IMR-90 (cell line): ENCODE data around the gene PLD1. TPM values are rescaled to one million over a fixed set of nuclear protein-coding genes. Genes with fewer than 3 reads are reported as not detected.
"Not testable (repeated sequence)": the region's sequence is repeated elsewhere in the genome, so short reads cannot be mapped to it uniquely, and the experiment has no call there.

ENCODE experiments used
- ATAC-seq: fragments of 200-7000 bp; cut with Tn5 transposase; 2 replicates; pipeline ENCODE4 v1.9.1; 2020; ENCODE audit warnings: low read depth, mild to moderate bottlenecking, moderate library complexity
- BruUV-seq: library from RNA; stranded (reverse); fragments of 400-500 nt; replicated peaks from 2 replicates; lab custom pipeline; 2021; lab: Mats Ljungman, UMichigan
- CTCF ChIA-PET: fragments of 300-600 bp; formaldehyde crosslinking; extraction: SDS; loops from one replicate; lab custom pipeline; 2021; ENCODE audit warnings: antibody characterized with exemption; lab: Yijun Ruan, JAX
- POLR2A ChIA-PET: fragments of 300-600 bp; sonication (Branson Sonifier 250); formaldehyde crosslinking; loops from one replicate; lab custom pipeline; 2022; ENCODE audit warnings: antibody characterized with exemption; ENCODE audit not compliant: unreplicated experiment; lab: Charles Lee
- DNase-seq: peaks from one replicate; pipeline ENCODE4 v3.0.0; 2013
- H2AFZ ChIP-seq: replicated peaks from 2 replicates; pipeline ENCODE3; 2013; ENCODE audit warnings: low read length, mild to moderate bottlenecking; ENCODE audit not compliant: poor library complexity
- H2AK5ac ChIP-seq: 2 replicates; pipeline ENCODE4 v1.6.1; 2013; ENCODE audit warnings: low read depth, low read length, inconsistent platforms
- H2AK9ac ChIP-seq: replicated peaks from 2 replicates; pipeline ENCODE3; 2013; ENCODE audit warnings: mild to moderate bottlenecking, low read depth, low read length, moderate library complexity; ENCODE audit not compliant: poor library complexity
- H2BK120ac ChIP-seq: 2 replicates; pipeline ENCODE4 v1.6.1; 2013; ENCODE audit warnings: low read depth, low read length, inconsistent platforms
- H2BK15ac ChIP-seq: 3 replicates; pipeline ENCODE4 v1.6.1; 2013; ENCODE audit warnings: low read depth, low read length, inconsistent platforms
- H2BK20ac ChIP-seq: 2 replicates; pipeline ENCODE4 v1.6.1; 2013; ENCODE audit warnings: low read depth, mild to moderate bottlenecking, inconsistent platforms, low read length, moderate library complexity
- H2BK5ac ChIP-seq: 2 replicates; pipeline ENCODE4 v1.6.1; 2013; ENCODE audit warnings: mild to moderate bottlenecking, low read depth, low read length, inconsistent platforms; ENCODE audit not compliant: poor library complexity, severe bottlenecking
- H3K14ac ChIP-seq: replicated peaks from 2 replicates; pipeline ENCODE4 v1.6.1; 2013; ENCODE audit warnings: low read depth, low read length, inconsistent platforms
- H3K18ac ChIP-seq: 2 replicates; pipeline ENCODE4 v1.6.1; 2013; ENCODE audit warnings: low read depth, low read length, control low read depth
- H3K23ac ChIP-seq: 2 replicates; pipeline ENCODE4 v1.6.1; 2013; ENCODE audit warnings: low read depth, low read length, inconsistent platforms
- H3K27ac ChIP-seq: 2 replicates; pipeline ENCODE4 v1.5.1; 2013; ENCODE audit warnings: mild to moderate bottlenecking, control low read depth, low read length; ENCODE audit not compliant: insufficient read depth
- H3K27me3 ChIP-seq: 2 replicates; pipeline ENCODE4 v1.6.1; 2013; ENCODE audit warnings: low read length; ENCODE audit not compliant: control insufficient read depth, insufficient read depth
- H3K36me3 ChIP-seq: 2 replicates; pipeline ENCODE4 v1.6.1; 2013; ENCODE audit warnings: low read length, mixed read lengths; ENCODE audit not compliant: control insufficient read depth, insufficient read depth
- H3K4ac ChIP-seq: 2 replicates; pipeline ENCODE4 v1.6.1; 2013; ENCODE audit warnings: low read depth, low read length, inconsistent platforms
- H3K4me1 ChIP-seq: 2 replicates; pipeline ENCODE4 v1.6.1; 2013; ENCODE audit warnings: low read length, mixed read lengths; ENCODE audit not compliant: control insufficient read depth, insufficient read depth
- H3K4me2 ChIP-seq: 2 replicates; pipeline ENCODE4 v1.6.1; 2013; ENCODE audit warnings: low read depth, mild to moderate bottlenecking, control low read depth, low read length, moderate library complexity
- H3K4me3 ChIP-seq: 2 replicates; pipeline ENCODE4 v1.5.1; 2013; ENCODE audit warnings: low read depth, mild to moderate bottlenecking, control low read depth, low read length, moderate library complexity; ENCODE audit not compliant: insufficient read depth
- H3K56ac ChIP-seq: 2 replicates; pipeline ENCODE4 v1.6.1; 2013; ENCODE audit warnings: low read length, inconsistent platforms; ENCODE audit not compliant: insufficient read depth; ENCODE audit errors: extremely low read depth
- H3K79me1 ChIP-seq, 2 experiments: 2 replicates each; pipeline ENCODE4 v1.6.1; 2013; ENCODE audit warnings: low read length in 2 of 2, inconsistent platforms in 1 of 2, low read depth in 1 of 2
- H3K9ac ChIP-seq: 2 replicates; pipeline ENCODE4 v1.6.1; 2013; ENCODE audit warnings: low read depth, low read length, control low read depth
- H3K9me1 ChIP-seq: 2 replicates; pipeline ENCODE4 v1.6.1; 2013; ENCODE audit warnings: low read length, inconsistent platforms; ENCODE audit not compliant: insufficient read depth
- H3K9me3 ChIP-seq: 2 replicates; pipeline ENCODE4 v1.6.1; 2013; ENCODE audit warnings: low read length; ENCODE audit not compliant: control insufficient read depth, insufficient read depth
- H4K20me1 ChIP-seq: 2 replicates; pipeline ENCODE4 v1.6.1; 2013; ENCODE audit warnings: low read length, inconsistent platforms; ENCODE audit not compliant: insufficient read depth
- H4K5ac ChIP-seq: 2 replicates; pipeline ENCODE4 v1.6.1; 2013; ENCODE audit warnings: mild to moderate bottlenecking, low read depth, low read length, control low read depth
- H4K8ac ChIP-seq, 2 experiments: 2 replicates each; pipeline ENCODE4 v1.6.1; 2013; ENCODE audit warnings: low read depth in 2 of 2, low read length in 2 of 2, control low read depth in 1 of 2, inconsistent platforms in 1 of 2
- H4K91ac ChIP-seq: 2 replicates; pipeline ENCODE4 v1.6.1; 2013; ENCODE audit warnings: low read depth, low read length, inconsistent platforms; ENCODE audit not compliant: insufficient read depth
- RFX5 ChIP-seq: IDR thresholded peaks from 2 replicates; pipeline ENCODE4 v1.8.0; 2012; ENCODE audit warnings: low read depth, mild to moderate bottlenecking, low read length, moderate library complexity
- WGBS, 2 experiments: methylation state at CpG; one replicate each; pipeline versions ENCODE4 v1.1.5 to v1.1.7; 2013; ENCODE audit warnings: missing lambda C conversion rate in 2 of 2; ENCODE audit not compliant: insufficient read length in 1 of 2; ENCODE audit errors: extremely low coverage in 2 of 2; 5-methylcytosine and 5-hydroxymethylcytosine counted together
- dilution Hi-C: fragments of 300-500 bp; cut with HindIII; formaldehyde crosslinking; loops from one replicate; pipeline ENCODE4 v1.14.3; 2018; ENCODE audit warnings: low sequenced_read_pairs; ENCODE audit not compliant: unreplicated experiment
- in situ Hi-C: fragments of 300-500 bp; cut with MboI; formaldehyde crosslinking; loops from 3 replicates; pipeline ENCODE4 v1.14.3; 2019; ENCODE audit warnings: low sequenced_read_pairs, inconsistent platforms, mixed read lengths
- intact Hi-C: fragments of 100-400 bp; cut with micrococcal nuclease; formaldehyde crosslinking; loops from 2 replicates; pipeline ENCODE4 v1.10.0; 2022
- polyA plus RNA-seq, 3 experiments: library from polyadenylated mRNA; depleted of rRNA; stranded (reverse); fragments of >200 nt; gene quantifications; 2 replicates each; pipeline ENCODE4 v1.2.3, GENCODE V29; 2012; ENCODE audit warnings: low replicate concordance in 1 of 3
- total RNA-seq: library from RNA; depleted of rRNA; stranded (reverse); fragments of >200 nt; gene quantifications from 2 replicates; pipeline ENCODE4 v1.2.3, GENCODE V29; 2012

Gene PLD1
- total and polyA plus RNA-seq, 2 of the 4 experiments (the other 2 are of a cell fraction), result 3.3 to 9.7 TPM

- TF ChIP-seq RFX5, result no peak
These were observed 247.0 kb downstream of the PLD1 start (continued) for GRCh38 chr3:171563298-171563697.

GRCh38 chr3:171562459-171562858, 247.8 kb downstream of the PLD1 start:
- H4K5ac ChIP-seq, H3K27ac ChIP-seq, BruUV-seq, H3K9me1 ChIP-seq, dilution Hi-C loops, H3K4me3 ChIP-seq, H2BK15ac ChIP-seq, H2BK120ac ChIP-seq, H3K23ac ChIP-seq, H3K56ac ChIP-seq, H3K9ac ChIP-seq, DNase-seq, H4K91ac ChIP-seq, H2BK20ac ChIP-seq, H3K9me3 ChIP-seq, H2AFZ ChIP-seq, ATAC-seq, H3K18ac ChIP-seq, H3K4ac ChIP-seq, POLR2A ChIA-PET, H3K27me3 ChIP-seq, H4K20me1 ChIP-seq, H4K8ac ChIP-seq, intact Hi-C loops, H3K36me3 ChIP-seq, H2AK5ac ChIP-seq, CTCF ChIA-PET, H2AK9ac ChIP-seq, H2BK5ac ChIP-seq, H3K4me2 ChIP-seq, H3K4me1 ChIP-seq, H3K79me1 ChIP-seq, H3K14ac ChIP-seq: not testable (repeated sequence)
- no CpG with 5 or more reads among the region's 1 CpG for WGBS, 2 experiments
- in situ Hi-C loops, result loop anchor here (10.0 kb wide), 1 partner anchor 518 kb away; no protein-coding TSS in a partner anchor
